SK-N-SH (cell line): ENCODE results near the gene CXorf38. TPM values are rescaled to one million over a fixed set of nuclear protein-coding genes. Genes with fewer than 3 reads are reported as not detected.

Experiments used
- CTCF ChIA-PET: fragments of 300-600, 350-600 bp; formaldehyde crosslinking; extraction: SDS; loops from one replicate; lab custom pipeline; 2021; lab: Yijun Ruan, JAX
- POLR2A ChIA-PET: fragments of 350-600 bp; sonication (Branson Sonifier 250); formaldehyde crosslinking; extraction: SDS; loops from one replicate; lab custom pipeline; 2020; ENCODE audit warnings: antibody characterized with exemption, inconsistent platforms; lab: Yijun Ruan, JAX
- DNase-seq: peaks from one replicate; pipeline ENCODE4 v3.0.0; 2012
- H2AFZ ChIP-seq: fragments of 200-600 bp; sonication (generic); 2 replicates; pipeline ENCODE4 v1.8.1; 2016; ENCODE audit warnings: antibody characterized with exemption, mild to moderate bottlenecking, low read depth
- H3F3A ChIP-seq: fragments of 200-600 bp; sonication (generic); replicated peaks from 2 replicates; pipeline ENCODE3; 2016; ENCODE audit warnings: antibody characterized with exemption, mild to moderate bottlenecking; ENCODE audit not compliant: insufficient read depth
- H3K27ac ChIP-seq, 2 experiments: fragments of 200-500 bp in 1 of 2; fragments of 200-600 bp in 1 of 2; sonication (Bioruptor generic) in 1 of 2; sonication (generic), shearing (Covaris generic) in 1 of 2; 2 replicates each; pipeline versions ENCODE4 v1.5.1 to v1.6.1; 2014 to 2016; ENCODE audit warnings: low read depth in 2 of 2, inconsistent platforms in 1 of 2, low read length in 1 of 2, mild to moderate bottlenecking in 1 of 2, mixed read lengths in 1 of 2
- H3K27me3 ChIP-seq: fragments of 200-600 bp; sonication (generic), shearing (Covaris generic); 2 replicates; pipeline ENCODE4 v1.6.1; 2016; ENCODE audit warnings: mixed run types; ENCODE audit not compliant: insufficient read depth
- H3K36me3 ChIP-seq, 2 experiments: fragments of 200-500 bp in 1 of 2; fragments of 200-600 bp in 1 of 2; sonication (Bioruptor generic) in 1 of 2; sonication (generic) in 1 of 2; replicated peaks in 1 of 2; 2 replicates each; pipeline versions ENCODE3 to v1.5.1; 2014 to 2016; ENCODE audit warnings: low read length in 1 of 2, mild to moderate bottlenecking in 1 of 2; ENCODE audit not compliant: insufficient read depth in 2 of 2, control insufficient read depth in 1 of 2
- H3K4me1 ChIP-seq, 2 experiments: fragments of 200-500 bp in 1 of 2; fragments of 200-600 bp in 1 of 2; sonication (Bioruptor generic) in 1 of 2; sonication (generic), shearing (Covaris generic) in 1 of 2; 2 replicates each; pipeline versions ENCODE4 v1.5.1 to v1.6.1; 2014 to 2016; ENCODE audit warnings: low read depth in 1 of 2, low read length in 1 of 2, mixed run types in 1 of 2; ENCODE audit not compliant: insufficient read depth in 2 of 2, control insufficient read depth in 1 of 2
- H3K4me2 ChIP-seq: fragments of 200-600 bp; sonication (generic), shearing (Covaris generic); 2 replicates; pipeline ENCODE4 v1.6.1; 2017; ENCODE audit warnings: mixed run types
- H3K4me3 ChIP-seq, 2 experiments: fragments of 200-500 bp in 1 of 2; fragments of 200-600 bp in 1 of 2; sonication (Bioruptor generic) in 1 of 2; sonication (generic), shearing (Covaris generic) in 1 of 2; 2 replicates each; pipeline versions ENCODE4 v1.5.1 to v1.8.1; 2014 to 2016; ENCODE audit warnings: low read depth in 2 of 2, inconsistent platforms in 1 of 2, low read length in 1 of 2, mild to moderate bottlenecking in 1 of 2, mixed read lengths in 1 of 2, moderate library complexity in 1 of 2
- H3K79me2 ChIP-seq: fragments of 200-600 bp; sonication (generic); 2 replicates; pipeline ENCODE4 v1.8.1; 2017; ENCODE audit warnings: mild to moderate bottlenecking; ENCODE audit not compliant: insufficient read depth
- H3K9ac ChIP-seq: fragments of 200-600 bp; sonication (generic); 2 replicates; pipeline ENCODE4 v1.6.1; 2017; ENCODE audit warnings: mixed run types
- H3K9me2 ChIP-seq: fragments of 200-600 bp; sonication (generic); 2 replicates; pipeline ENCODE4 v1.6.1; 2017; ENCODE audit warnings: mixed run types
- H3K9me3 ChIP-seq: fragments of 200-600 bp; sonication (generic); 2 replicates; pipeline ENCODE4 v1.6.1; 2017; ENCODE audit warnings: mixed run types, mild to moderate bottlenecking, moderate library complexity
- H4K20me1 ChIP-seq: fragments of 200-600 bp; sonication (generic); 2 replicates; pipeline ENCODE4 v1.6.1; 2017; ENCODE audit warnings: mild to moderate bottlenecking, mixed run types; ENCODE audit not compliant: insufficient read depth
- CHD2 ChIP-seq: fragments of 150-350 bp; IDR thresholded peaks from 2 replicates; pipeline ENCODE4 v1.6.1; 2018; ENCODE audit warnings: low read length; ENCODE audit not compliant: partially characterized antibody
- FOSL2 ChIP-seq: IDR thresholded peaks from 2 replicates; pipeline ENCODE4 v1.4.0; 2012; ENCODE audit warnings: low read depth, mild to moderate bottlenecking, moderate library complexity, borderline replicate concordance
- FOXM1 ChIP-seq: IDR thresholded peaks from 2 replicates; pipeline ENCODE4 v1.4.0; 2012; ENCODE audit warnings: low read depth, mild to moderate bottlenecking
- JUND ChIP-seq: IDR thresholded peaks from 2 replicates; pipeline ENCODE4 v1.4.0; 2012
- MEF2A ChIP-seq: IDR thresholded peaks from 2 replicates; pipeline ENCODE4 v1.4.0; 2012; ENCODE audit warnings: low read depth, borderline replicate concordance
- RFX5 ChIP-seq: IDR thresholded peaks from 2 replicates; pipeline ENCODE4 v1.6.1; 2012; ENCODE audit warnings: mild to moderate bottlenecking, improper control_type of control experiment, low read length
- RXRA ChIP-seq: IDR thresholded peaks from 2 replicates; pipeline ENCODE4 v1.4.0; 2012; ENCODE audit warnings: low read depth, mild to moderate bottlenecking, borderline replicate concordance
- SIN3A ChIP-seq: IDR thresholded peaks from 2 replicates; pipeline ENCODE4 v1.6.1; 2012; ENCODE audit warnings: low read depth, mild to moderate bottlenecking, low read length, moderate library complexity, borderline replicate concordance
- SMC3 ChIP-seq: IDR thresholded peaks from 2 replicates; pipeline ENCODE4 v1.6.1; 2012; ENCODE audit warnings: low read depth, low read length, improper control_type of control experiment
- TAF1 ChIP-seq: IDR thresholded peaks from 2 replicates; pipeline ENCODE4 v1.6.1; 2012; ENCODE audit warnings: low read depth, mild to moderate bottlenecking, low read length, moderate library complexity, borderline replicate concordance
- WGBS: methylation state at CpG from one replicate; pipeline ENCODE4 v1.1.6; 2017; ENCODE audit warnings: low lambda C conversion rate; 5-methylcytosine and 5-hydroxymethylcytosine counted together
- polyA plus RNA-seq, 3 experiments: library from polyadenylated mRNA; depleted of rRNA; stranded (reverse); fragments of >200 nt; gene quantifications; 2 replicates each; pipeline ENCODE4 v1.2.3, GENCODE V29; 2012
- TF ChIP-seq, protein P1 (sequence below): IDR thresholded peaks from 2 replicates; pipeline ENCODE4 v1.4.0; 2012; ENCODE audit warnings: low read depth, borderline replicate concordance

Gene CXorf38
- polyA plus RNA-seq, 1 of the 3 experiments (the other 2 are of a cell fraction): 8.4 TPM

GRCh38 chrX:40628506-40628905, 18.9 kb downstream of the CXorf38 start:
- TF ChIP-seq SMC3 (no peak), SIN3A (no peak), RXRA (no peak), FOXM1 (no peak), TAF1 (no peak), JUND (no peak), MEF2A (no peak), FOSL2 (no peak), CHD2 (no peak)
- TF ChIP-seq, protein P1, sequence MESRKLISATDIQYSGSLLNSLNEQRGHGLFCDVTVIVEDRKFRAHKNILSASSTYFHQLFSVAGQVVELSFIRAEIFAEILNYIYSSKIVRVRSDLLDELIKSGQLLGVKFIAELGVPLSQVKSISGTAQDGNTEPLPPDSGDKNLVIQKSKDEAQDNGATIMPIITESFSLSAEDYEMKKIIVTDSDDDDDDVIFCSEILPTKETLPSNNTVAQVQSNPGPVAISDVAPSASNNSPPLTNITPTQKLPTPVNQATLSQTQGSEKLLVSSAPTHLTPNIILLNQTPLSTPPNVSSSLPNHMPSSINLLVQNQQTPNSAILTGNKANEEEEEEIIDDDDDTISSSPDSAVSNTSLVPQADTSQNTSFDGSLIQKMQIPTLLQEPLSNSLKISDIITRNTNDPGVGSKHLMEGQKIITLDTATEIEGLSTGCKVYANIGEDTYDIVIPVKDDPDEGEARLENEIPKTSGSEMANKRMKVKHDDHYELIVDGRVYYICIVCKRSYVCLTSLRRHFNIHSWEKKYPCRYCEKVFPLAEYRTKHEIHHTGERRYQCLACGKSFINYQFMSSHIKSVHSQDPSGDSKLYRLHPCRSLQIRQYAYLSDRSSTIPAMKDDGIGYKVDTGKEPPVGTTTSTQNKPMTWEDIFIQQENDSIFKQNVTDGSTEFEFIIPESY: no peak
- TF ChIP-seq, all 33 proteins: peak for 0
- WGBS: 91% methylated on average over 4 of the region's 5 CpGs
- Histone ChIP-seq H3K4me1 (no peaks in the 10 kb centered on the region), H3K27ac (no peak overlapping the region), H3K36me3 (peaks cover 27 to 35% of the 10 kb centered on the region in 2 experiments), H3K27me3 (no peaks in the 10 kb centered on the region), H3K79me2 (no peaks in the 10 kb centered on the region), H3F3A (no peaks in the 10 kb centered on the region), H3K9me2 (no peaks in the 10 kb centered on the region), H3K9ac (no peak overlapping the region), H3K4me2 (no peak overlapping the region), H3K9me3 (no peaks in the 10 kb centered on the region), H2AFZ (no peak overlapping the region), H3K4me3 (no peak overlapping the region), H4K20me1 (no peaks in the 10 kb centered on the region)
- CTCF ChIA-PET: interaction anchor here (1.6 kb wide), 1 partner anchor 15 kb away, joined by 3 read pairs; no protein-coding TSS in a partner anchor
- POLR2A ChIA-PET: interaction anchor here (0.8 kb wide), 1 partner anchor 18 kb away, joined by 3 read pairs; no protein-coding TSS in a partner anchor
- DNase-seq: no peak

DNA sequence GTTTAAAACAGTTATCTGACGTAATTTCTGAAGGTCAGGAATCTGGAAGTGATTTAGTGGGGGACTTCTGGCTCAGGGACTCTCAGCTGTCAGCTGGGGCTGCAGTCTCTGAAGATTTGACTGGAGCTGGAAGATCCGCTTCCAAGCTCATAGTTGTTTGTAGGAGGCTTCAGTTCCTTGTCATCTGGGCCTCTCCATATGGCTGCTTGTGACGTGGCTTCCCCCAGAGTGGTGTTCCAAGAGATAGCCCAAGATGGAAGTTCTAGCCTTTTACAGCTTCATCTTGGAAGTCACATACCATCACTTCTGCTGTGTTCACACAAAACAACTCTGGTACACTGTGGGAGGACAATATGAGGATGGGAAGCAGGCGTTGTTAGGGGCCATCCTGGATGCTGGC, 22.1 kb downstream of the CXorf38 start:
- no peaks in the 10 kb centered on the region for H3K9me3 ChIP-seq
- WGBS: 84% methylated on average over 4 of the region's 4 CpGs
- H3F3A ChIP-seq: no peaks in the 10 kb centered on the region
- H4K20me1 ChIP-seq: no peaks in the 10 kb centered on the region
- H3K36me3 ChIP-seq: peaks cover 19 to 24% of the 10 kb centered on the region in 2 experiments
- H3K9ac ChIP-seq: no peak overlapping the region
- no peak overlapping the region for H3K4me2 ChIP-seq
- no peak overlapping the region for H3K4me3 ChIP-seq
- no peaks in the 10 kb centered on the region for H3K9me2 ChIP-seq
- no peak overlapping the region for H3K27ac ChIP-seq
- H3K4me1 ChIP-seq: no peaks in the 10 kb centered on the region
- CTCF ChIA-PET: no interaction called here
- no peak for DNase-seq
- H3K79me2 ChIP-seq: no peaks in the 10 kb centered on the region
- no peak overlapping the region for H2AFZ ChIP-seq
- no peak for TF ChIP-seq RFX5
- TF ChIP-seq, all 33 proteins: peak for 0
- POLR2A ChIA-PET: no interaction called here
- no peaks in the 10 kb centered on the region; the same call in 1 of the 2 replicates for H3K27me3 ChIP-seq
